ENCODE results near the gene PRKAG3. TPM values are rescaled to one million over a fixed set of nuclear protein-coding genes. Genes with fewer than 3 reads are reported as not detected.

Gene PRKAG3
- polyA plus RNA-seq, 6 donors from 2014 or later = not detected

DNA sequence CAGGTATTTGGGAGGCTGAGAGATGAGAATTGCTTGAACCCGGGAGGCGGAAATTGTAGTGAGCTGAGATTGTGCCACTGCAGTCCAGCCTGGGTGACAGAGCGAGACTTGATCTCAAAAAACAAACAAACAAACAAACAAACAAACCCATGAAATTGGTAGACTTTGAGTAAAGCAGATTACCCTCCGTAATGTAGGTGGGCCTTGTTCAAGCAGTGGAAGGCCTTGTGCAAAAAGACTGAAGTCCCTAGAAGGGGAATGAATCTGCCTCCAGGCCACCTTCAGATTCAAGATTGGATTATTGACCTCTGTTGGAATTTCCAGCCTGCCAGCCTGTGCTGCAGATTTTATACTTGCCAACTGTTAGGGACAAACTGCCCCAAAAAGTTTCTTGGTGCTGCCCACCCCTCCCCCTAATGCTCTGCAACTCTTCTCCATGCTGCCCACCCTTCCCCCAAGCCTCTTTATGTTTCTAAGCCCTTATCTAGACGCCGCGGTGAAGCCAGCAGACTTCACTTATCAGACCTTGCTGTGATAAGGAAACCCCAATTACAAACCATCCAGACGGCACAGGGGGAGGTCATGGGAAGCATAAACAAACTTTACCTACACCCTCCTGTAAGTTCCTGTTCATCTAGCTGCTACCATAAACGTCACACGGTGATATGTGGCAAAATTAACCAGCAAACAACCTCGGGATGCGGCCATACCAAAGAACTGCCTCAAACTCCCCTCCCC is 32.7 kb downstream of the PRKAG3 start:
- no peak for ATAC-seq (ENCODE audit: low read depth in 2 of 2)
- Mint-ChIP-seq H3K4me3 (no peak overlapping the region), H3K36me3 (no peaks in the 10 kb centered on the region), H3K4me1 (peaks cover 0 to 2% (median 0%) of the 10 kb centered on the region in 3 donors), H3K9me3 (peaks cover 0 to 2% (median 0%) of the 10 kb centered on the region in 7 donors), H3K27me3 (peaks cover 26 to 38% (median 27%) of the 10 kb centered on the region in 3 donors), H3K27ac (peak overlapping the region in 1 of 6 donors; percentile 47)
- no peak for DNase-seq

DNA sequence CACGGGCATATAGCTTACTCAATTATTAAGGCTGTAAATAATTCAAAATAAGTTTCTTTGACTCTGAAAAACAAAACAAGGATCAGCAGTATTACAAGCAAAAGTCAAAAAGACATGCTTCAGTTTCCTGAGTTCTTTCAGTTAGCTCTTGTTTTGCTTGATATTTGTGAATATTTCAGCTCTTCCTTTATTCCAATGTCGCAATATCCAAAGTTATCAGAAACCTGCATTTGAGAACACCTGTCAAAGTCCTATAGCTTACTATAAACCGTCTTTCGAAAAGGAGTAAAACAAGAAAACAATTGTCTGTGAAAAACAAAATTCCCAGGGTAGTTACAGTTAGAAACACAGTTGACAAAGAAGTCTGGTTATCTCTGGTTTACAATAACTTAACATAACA is 34.9 kb downstream of the PRKAG3 start:
- Mint-ChIP-seq H3K36me3 (no peaks in the 10 kb centered on the region), H3K9me3 (peaks cover 0 to 2% (median 0%) of the 10 kb centered on the region in 7 donors), H3K27me3 (peaks cover 24 to 42% (median 28%) of the 10 kb centered on the region in 3 donors), H3K27ac (no peak overlapping the region), H3K4me1 (peaks cover 0 to 2% (median 0%) of the 10 kb centered on the region in 3 donors), H3K4me3 (no peak overlapping the region)
- DNase-seq (no peak), ATAC-seq (ENCODE audit: low read depth in 2 of 2) (no peak)

DNA sequence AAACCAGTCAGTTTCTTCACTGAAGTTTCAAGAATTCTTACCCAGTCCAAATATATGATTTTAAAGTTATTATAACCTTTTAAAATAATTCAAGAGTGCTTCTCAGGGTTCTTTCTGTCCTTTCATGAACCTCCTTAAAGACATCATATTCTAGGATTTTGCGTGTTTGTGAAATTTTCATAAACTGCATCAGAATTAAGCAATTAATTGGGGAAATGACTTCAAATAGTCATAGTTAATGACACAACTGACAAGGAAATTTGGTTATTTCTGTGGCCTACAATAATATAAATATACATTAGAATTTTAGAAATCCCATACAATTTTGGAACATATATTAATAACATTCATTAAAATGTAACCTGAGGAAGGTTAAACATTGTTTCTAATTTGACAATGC is 39.2 kb downstream of the PRKAG3 start:
- Mint-ChIP-seq H3K36me3 (peaks cover 0 to 3% of the 10 kb centered on the region in 2 donors), H3K27ac (no peak overlapping the region), H3K27me3 (peaks cover 30 to 48% (median 33%) of the 10 kb centered on the region in 3 donors), H3K4me1 (no peaks in the 10 kb centered on the region), H3K9me3 (no peaks in the 10 kb centered on the region), H3K4me3 (no peak overlapping the region)
- ATAC-seq (ENCODE audit: low read depth in 2 of 2) = no peak
- DNase-seq = no peak

DNA sequence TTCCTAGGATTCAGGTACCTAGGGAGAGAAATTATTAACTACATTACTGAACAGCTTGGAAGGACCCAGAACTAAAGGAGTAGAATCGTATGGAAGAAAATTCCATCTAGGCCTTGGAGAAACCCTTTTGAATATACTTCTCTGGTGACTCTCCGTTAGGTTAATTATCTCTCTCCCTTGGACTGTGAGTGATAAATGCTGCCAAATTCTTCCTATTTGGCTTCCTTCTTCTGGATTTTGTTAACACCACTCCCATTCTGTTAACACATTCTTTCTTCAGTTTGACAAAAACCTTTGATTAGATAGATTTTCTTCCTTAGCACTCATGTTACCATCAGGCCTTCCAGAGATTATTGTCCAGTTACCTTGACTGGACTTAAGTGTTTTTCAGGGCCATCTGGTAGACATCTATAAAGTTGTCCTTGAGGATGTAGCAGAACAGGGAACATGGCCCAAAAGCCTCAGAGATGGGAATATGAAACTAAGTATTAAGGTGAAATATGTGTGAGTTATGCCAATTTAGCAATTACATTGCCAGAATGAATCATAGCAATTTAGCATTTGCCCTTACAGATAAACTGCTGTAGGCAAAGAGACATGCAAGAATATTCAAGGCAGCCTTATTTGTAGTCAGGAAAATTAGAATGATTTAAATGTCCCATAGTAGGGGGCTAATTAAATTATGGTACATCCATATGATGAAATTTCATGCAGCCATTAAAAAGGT is 42.9 kb downstream of the PRKAG3 start:
- ATAC-seq (ENCODE audit: low read depth in 2 of 2) = no peak
- H3K27me3 Mint-ChIP-seq = peaks cover 33 to 47% (median 47%) of the 10 kb centered on the region in 3 donors
- no peaks in the 10 kb centered on the region for H3K9me3 Mint-ChIP-seq

DNA sequence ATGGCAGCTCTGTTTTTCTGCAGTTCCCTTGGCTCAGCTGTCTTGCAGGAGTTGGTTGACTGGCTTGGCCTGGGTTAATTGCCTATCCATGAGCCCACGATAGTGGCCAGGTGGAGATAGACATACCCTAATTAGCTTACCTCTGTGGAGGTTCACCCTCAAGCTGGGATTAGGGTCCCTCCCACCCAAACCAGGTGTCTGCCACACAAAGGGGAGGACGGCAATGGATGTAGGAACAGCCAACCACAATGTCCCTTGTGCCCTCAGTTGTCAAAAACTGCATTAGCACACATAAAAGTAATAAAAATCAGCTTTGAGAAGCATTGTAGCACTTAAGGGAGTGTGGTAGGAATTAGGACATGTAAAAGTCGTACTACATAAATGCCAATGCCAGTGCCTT is 45.5 kb downstream of the PRKAG3 start:
- H3K27me3 Mint-ChIP-seq = peaks cover 47 to 61% (median 58%) of the 10 kb centered on the region in 3 donors
- peaks cover 0 to 7% of the 10 kb centered on the region in 2 donors for H3K36me3 Mint-ChIP-seq
- no peak overlapping the region for H3K4me3 Mint-ChIP-seq

More for the DNA sequence above, 42.9 kb downstream of the PRKAG3 start:
- Mint-ChIP-seq H3K4me3 (no peak overlapping the region), H3K27ac (no peak overlapping the region), H3K36me3 (peaks cover 0 to 7% of the 10 kb centered on the region in 2 donors), H3K4me1 (no peaks in the 10 kb centered on the region)
- no peak for DNase-seq

DNA sequence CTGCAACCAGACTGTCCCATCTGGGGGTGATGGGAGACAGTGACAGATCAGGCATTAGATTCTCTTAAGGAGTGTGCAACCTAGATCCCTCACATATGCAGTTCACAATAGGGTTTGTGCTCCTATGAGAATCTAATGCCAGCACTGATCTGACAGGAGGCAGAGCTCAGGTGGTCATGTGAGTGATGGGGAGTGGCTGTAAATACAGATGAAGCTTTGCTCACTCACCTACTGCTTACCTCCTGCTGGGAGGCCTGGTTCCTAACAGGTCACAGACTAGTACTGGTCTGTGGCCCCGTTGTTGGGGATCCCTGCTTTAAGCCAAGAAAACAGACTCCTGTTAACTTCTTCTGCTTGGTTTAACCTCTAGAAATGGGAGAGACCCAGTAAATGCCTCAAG is 46.5 kb downstream of the PRKAG3 start:
- Mint-ChIP-seq H3K4me3 (no peak overlapping the region), H3K4me1 (peaks cover 0 to 5% (median 4%) of the 10 kb centered on the region in 3 donors), H3K9me3 (peaks cover 0 to 1% (median 0%) of the 10 kb centered on the region in 7 donors), H3K27ac (no peak overlapping the region), H3K36me3 (peaks cover 0 to 7% of the 10 kb centered on the region in 2 donors), H3K27me3 (peaks cover 55 to 64% (median 62%) of the 10 kb centered on the region in 3 donors)
- no peak for ATAC-seq (ENCODE audit: low read depth in 2 of 2)
- DNase-seq = no peak

More for the DNA sequence above, 45.5 kb downstream of the PRKAG3 start:
- ATAC-seq (ENCODE audit: low read depth in 2 of 2) (no peak), DNase-seq (no peak)
- Mint-ChIP-seq H3K4me1 (peaks cover 0 to 4% (median 4%) of the 10 kb centered on the region in 3 donors), H3K9me3 (no peaks in the 10 kb centered on the region), H3K27ac (no peak overlapping the region)

DNA sequence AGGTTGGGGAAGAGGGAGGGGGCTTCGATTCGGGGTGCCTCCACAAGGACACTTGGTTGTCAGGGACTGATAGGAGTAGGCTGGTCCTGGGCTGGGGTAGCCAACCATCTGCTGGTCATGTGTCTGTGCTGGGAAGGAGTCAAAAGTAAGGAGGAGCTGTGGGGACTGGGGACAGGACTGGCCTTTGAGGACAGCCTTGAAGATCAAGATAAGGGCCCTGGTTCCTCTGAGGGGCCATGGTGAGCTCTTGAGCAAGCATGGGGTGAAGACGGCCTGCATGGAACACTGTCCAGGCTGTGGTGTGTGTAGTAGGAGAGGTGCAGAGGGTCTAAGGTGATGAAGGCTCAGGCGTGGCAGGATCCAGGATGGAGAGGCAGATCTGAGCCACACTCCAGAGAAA is 47.9 kb downstream of the PRKAG3 start:
- Mint-ChIP-seq H3K9me3 (peaks cover 0 to 6% (median 3%) of the 10 kb centered on the region in 7 donors), H3K4me3 (no peak overlapping the region), H3K27ac (no peak overlapping the region), H3K36me3 (peaks cover 5 to 11% of the 10 kb centered on the region in 2 donors), H3K4me1 (peaks cover 0 to 5% (median 4%) of the 10 kb centered on the region in 3 donors), H3K27me3 (peaks cover 63 to 71% (median 68%) of the 10 kb centered on the region in 3 donors)
- DNase-seq (no peak), ATAC-seq (ENCODE audit: low read depth in 2 of 2) (no peak)

DNA sequence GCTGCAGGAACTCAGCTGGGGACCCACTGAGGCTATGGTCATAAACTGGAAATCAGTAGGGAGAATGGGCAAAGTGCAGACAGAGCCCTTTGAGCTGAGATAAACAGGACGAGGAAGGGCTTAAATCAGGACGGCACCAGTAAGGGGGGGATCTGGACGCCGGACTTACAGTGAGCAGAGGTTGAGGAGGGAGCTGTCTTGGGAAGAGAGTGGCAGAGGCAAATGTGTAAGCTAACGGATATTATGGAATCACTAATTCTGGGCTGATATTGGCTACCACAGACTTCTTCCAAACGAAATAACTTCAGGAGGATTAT is 49.1 kb downstream of the PRKAG3 start:
- H3K27me3 Mint-ChIP-seq = peaks cover 55 to 66% (median 65%) of the 10 kb centered on the region in 3 donors
- peak overlapping the region in 1 of 8 donors; percentile 16 for H3K4me3 Mint-ChIP-seq
- peaks cover 0 to 13% (median 9%) of the 10 kb centered on the region in 7 donors for H3K9me3 Mint-ChIP-seq
- peaks cover 0 to 5% (median 4%) of the 10 kb centered on the region in 3 donors for H3K4me1 Mint-ChIP-seq
- no peak overlapping the region for H3K27ac Mint-ChIP-seq
- peaks cover 13 to 14% of the 10 kb centered on the region in 2 donors for H3K36me3 Mint-ChIP-seq
- DNase-seq (no peak), ATAC-seq (ENCODE audit: low read depth in 2 of 2) (no peak)

DNA sequence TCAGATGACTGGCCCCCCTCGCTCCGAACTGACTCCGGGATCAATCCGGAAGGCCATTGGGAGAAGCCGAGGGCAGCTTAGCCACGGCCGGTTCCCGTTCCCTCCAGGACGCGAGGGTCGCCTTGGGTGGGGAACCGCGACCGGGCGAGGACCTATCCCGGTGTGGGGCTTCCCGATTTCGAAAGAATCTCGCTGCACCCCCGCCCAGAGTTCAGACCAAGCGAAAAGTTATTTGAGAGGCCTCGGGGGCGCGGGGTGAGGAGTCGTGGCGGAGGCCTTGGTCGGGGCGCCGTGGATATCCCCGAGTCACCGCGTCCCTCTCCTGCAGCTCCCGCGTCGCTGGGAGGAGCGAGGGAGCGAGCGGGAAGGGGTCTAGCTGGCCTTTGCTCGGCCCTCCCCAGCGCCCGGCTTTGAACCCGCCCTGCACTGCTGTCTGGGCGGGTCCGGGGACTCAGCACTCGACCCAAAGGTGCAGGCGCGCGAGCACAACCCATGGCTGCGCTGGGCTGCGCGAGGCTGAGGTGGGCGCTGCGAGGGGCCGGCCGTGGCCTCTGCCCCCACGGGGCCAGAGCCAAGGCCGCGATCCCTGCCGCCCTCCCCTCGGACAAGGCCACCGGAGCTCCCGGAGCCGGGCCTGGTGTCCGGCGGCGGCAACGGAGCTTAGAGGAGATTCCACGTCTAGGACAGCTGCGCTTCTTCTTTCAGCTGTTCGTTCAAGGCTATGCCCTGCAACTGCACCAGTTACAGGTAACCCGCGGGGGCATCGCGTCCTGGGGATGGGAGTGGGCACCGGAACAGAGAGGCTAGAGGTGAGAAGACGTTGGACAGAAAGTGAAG is 49.7 kb downstream of the PRKAG3 start, which contains the start of gene CYP27A1:
Gene CYP27A1 (plus strand): TSS at position 457 of the 837 bp plus-strand sequence. CDS start 36 bp downstream, at position 493.
- ATAC-seq (ENCODE audit: low read depth in 2 of 2) (no peak), DNase-seq (no peak)
- peaks cover 9 to 19% of the 10 kb centered on the region in 2 donors for H3K36me3 Mint-ChIP-seq
- peaks cover 0 to 5% (median 4%) of the 10 kb centered on the region in 3 donors for H3K4me1 Mint-ChIP-seq
- H3K4me3 Mint-ChIP-seq = peak within 1 kb of the TSS in 2 of 8 donors; percentile 16 to 60
- H3K27me3 Mint-ChIP-seq = peaks cover 53 to 61% (median 59%) of the 10 kb centered on the region in 3 donors
- H3K27ac Mint-ChIP-seq = no peak within 1 kb of the TSS
- H3K9me3 Mint-ChIP-seq = peaks cover 4 to 18% (median 14%) of the 10 kb centered on the region in 7 donors

DNA sequence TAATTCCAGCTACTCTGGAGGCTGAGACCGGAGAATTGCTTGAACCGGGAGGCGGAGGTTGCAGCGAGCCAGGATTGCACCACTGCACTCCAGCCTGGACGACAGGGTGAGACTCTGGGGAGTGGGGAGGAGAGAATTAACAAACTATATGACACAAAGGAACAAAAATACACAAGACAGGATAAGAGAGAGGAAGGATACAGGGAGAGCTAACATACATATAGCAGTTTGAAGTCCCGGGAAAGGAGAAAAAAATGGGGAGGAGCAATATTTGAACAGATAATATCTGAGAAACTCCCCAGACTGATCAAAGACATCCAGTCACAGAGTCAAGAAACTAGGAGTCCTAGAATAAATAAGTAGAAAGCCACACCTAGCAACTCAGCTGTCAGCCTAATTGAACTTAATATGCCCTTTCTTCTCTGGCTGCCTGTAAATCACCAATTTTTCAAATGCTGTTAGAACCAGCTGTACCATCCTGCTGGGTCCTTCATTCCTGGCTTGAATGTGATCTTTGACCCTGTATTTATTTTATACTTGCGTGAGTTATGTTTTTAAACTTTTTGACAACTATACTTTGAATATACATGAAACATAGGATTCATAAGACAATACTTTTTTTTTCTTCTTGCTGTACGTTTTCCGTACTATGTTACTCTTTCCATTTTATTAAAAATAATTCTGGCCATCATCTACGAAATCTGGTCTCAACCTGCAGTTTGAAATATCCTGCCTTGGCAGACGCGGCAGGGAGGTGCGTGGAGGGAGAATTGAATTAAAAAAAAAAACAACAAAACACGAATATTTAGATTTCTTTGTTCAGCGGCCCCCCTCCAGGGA is 50.5 kb downstream of the PRKAG3 start:
- ATAC-seq (ENCODE audit: low read depth in 2 of 2) (no peak), DNase-seq (no peak)
- peaks cover 0 to 5% (median 4%) of the 10 kb centered on the region in 3 donors for H3K4me1 Mint-ChIP-seq
- peaks cover 13 to 25% of the 10 kb centered on the region in 2 donors for H3K36me3 Mint-ChIP-seq
- no peak overlapping the region for H3K27ac Mint-ChIP-seq
- peaks cover 7 to 27% (median 19%) of the 10 kb centered on the region in 7 donors for H3K9me3 Mint-ChIP-seq
- H3K4me3 Mint-ChIP-seq = peak overlapping the region in 1 of 8 donors; percentile 60
- H3K27me3 Mint-ChIP-seq = peaks cover 57 to 58% (median 57%) of the 10 kb centered on the region in 3 donors

DNA sequence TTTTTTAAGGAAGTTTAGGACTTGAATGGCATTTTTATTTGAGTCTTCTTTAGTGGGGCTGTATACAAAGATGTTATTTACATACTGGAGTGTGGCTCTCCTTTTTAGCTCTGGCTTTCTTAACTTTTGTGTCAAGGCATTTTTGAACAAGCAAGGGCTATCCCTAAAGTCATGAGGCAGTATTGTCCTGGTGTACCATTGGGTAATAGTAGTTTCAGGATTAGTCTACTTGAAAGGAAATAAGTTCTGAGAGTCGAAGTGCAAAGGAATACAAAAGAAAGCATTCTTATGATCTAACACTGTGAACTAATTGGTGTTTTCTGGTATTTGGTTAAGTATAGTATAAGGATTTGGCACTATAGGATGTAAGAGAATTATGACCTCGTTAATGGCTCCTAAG is 51.6 kb downstream of the PRKAG3 start:
- ATAC-seq (ENCODE audit: low read depth in 2 of 2) = no peak
- no peak for DNase-seq
- Mint-ChIP-seq H3K27ac (no peak overlapping the region), H3K36me3 (peaks cover 15 to 29% of the 10 kb centered on the region in 2 donors), H3K27me3 (peaks cover 48 to 53% (median 51%) of the 10 kb centered on the region in 3 donors), H3K4me3 (no peak overlapping the region), H3K9me3 (peaks cover 9 to 32% (median 21%) of the 10 kb centered on the region in 7 donors), H3K4me1 (peaks cover 0 to 5% (median 4%) of the 10 kb centered on the region in 3 donors)

Measured in naive B cell (primary cell).